Myocyte (in vitro differentiated cells): Measurements from ENCODE around the gene IL23R. TPM values are rescaled to one million over a fixed set of nuclear protein-coding genes. Genes with fewer than 3 reads are reported as not detected.
A peak's percentile ranks its signal among the peaks of the same experiment; 100 is the strongest.
"Not testable (repeated sequence)": the region's sequence is repeated elsewhere in the genome, so short reads cannot be mapped to it uniquely, and the experiment has no call there.

Source experiments
- DNase-seq: peaks from one replicate; pipeline ENCODE4 v3.0.0-alpha.2; 2012; ENCODE audit warnings: low read depth
- total RNA-seq: library from RNA; depleted of rRNA; stranded (reverse); fragments of >200 nt; gene quantifications from 2 replicates; pipeline ENCODE4 v1.2.3, GENCODE V29; 2014

Gene IL23R
- total RNA-seq, 1 donor from 2014 or later = not detected

GRCh38 chr1:67191668-67192520 lies 25.6 kb downstream of the IL23R start:
- no peak for DNase-seq

GRCh38 chr1:67192902-67193301 lies 26.6 kb downstream of the IL23R start:
- no peak for DNase-seq

GRCh38 chr1:67193704-67194103 lies 27.4 kb downstream of the IL23R start:
- no peak for DNase-seq

GRCh38 chr1:67194209-67194863 lies 28.1 kb downstream of the IL23R start:
- DNase-seq = no peak

- no peak for DNase-seq
These were observed 34.5 kb downstream of the IL23R start for GRCh38 chr1:67200755-67201154.

DNA sequence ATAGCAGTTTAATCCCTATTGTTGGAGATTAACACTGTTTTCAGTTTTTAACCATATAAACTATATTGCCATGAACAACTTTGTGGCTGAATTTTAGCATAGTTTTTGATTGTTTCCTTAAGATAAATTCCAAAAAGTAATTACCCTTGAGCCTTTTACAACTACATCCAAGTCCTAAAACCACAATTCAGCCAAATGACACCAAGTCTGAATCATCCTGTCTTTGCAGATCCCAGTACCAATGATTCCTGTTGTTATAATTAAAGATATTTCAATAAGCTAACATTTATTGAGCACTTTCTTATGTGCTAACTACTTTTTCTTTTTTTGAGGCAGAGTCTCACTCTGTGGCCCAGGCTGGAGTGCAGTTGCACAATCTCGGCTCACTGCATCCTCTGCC lies 35.6 kb downstream of the IL23R start:
- DNase-seq = no peak

DNA sequence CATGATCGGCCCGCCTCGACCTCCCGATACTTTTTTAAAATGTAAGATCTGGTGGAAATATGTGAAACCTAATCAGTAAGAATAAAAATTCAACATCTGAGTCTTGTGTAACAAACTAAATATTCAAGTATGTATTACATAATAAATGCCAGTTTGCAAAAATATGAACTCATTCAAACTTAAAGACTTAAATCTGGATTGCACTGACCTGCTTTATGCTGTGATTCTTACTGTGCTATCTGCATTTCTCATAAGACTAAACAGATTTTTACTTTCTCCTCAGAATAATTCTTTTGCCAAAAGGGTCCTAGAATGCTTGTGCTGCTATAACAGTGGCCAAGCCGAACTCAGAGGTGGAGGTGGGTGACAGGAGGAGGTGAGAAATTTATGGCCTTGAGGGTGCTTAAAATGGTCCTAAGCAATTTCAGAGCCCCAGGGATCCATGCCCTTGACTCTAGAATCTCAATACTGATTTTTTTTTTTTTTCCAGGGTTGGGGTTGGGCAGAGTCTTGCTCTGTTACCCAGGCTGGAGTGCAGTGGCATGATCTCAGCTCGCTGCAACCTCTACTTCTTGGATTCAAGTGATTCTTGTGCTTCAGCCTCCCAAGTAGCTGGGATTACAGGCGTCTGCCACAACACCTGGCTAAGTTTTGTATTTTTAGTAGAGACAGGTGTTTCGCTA lies 38.2 kb downstream of the IL23R start:
- DNase-seq = no peak

GRCh38 chr1:67207398-67207797 lies 41.1 kb downstream of the IL23R start:
- not testable (repeated sequence) for DNase-seq

DNA sequence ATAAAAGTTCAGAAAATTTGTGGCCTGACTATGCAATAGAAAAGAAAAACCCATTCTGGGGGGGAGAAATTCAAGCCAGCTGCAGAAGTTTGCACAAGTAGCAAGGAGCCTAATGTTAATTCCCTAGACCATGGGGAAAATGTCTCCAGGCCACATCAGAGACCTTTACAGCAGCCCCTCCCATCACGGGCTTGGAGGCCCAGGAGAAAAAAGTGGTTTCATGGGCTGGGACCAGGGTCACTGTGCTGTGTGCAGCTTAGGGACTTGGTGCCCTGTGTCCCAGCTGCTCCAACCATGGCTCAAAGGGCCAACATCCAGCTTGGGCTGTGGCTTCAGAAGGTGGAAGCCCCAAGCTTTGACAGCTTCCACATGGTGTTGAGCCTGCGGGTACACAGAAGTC lies 42.0 kb downstream of the IL23R start:
- no peak for DNase-seq

DNA sequence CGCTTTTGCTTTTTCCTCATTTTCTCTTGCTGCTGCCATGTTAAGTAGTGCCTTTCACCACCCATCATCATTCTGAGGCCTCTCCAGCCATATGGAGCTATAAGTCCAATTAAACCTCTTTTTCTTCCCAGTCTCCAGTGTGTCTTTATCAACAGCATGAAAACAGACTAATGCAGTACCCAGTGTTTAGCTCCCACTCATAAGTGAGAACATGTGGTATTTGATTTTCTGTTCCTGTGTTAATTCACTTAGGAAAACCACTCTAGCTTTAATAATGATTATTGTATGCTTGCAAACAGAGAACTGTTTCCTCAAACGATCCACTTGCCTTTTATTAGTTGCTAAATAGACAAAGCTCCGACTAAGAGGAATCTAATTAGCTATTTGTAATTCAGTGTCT lies 43.3 kb downstream of the IL23R start:
- DNase-seq = no peak

DNA sequence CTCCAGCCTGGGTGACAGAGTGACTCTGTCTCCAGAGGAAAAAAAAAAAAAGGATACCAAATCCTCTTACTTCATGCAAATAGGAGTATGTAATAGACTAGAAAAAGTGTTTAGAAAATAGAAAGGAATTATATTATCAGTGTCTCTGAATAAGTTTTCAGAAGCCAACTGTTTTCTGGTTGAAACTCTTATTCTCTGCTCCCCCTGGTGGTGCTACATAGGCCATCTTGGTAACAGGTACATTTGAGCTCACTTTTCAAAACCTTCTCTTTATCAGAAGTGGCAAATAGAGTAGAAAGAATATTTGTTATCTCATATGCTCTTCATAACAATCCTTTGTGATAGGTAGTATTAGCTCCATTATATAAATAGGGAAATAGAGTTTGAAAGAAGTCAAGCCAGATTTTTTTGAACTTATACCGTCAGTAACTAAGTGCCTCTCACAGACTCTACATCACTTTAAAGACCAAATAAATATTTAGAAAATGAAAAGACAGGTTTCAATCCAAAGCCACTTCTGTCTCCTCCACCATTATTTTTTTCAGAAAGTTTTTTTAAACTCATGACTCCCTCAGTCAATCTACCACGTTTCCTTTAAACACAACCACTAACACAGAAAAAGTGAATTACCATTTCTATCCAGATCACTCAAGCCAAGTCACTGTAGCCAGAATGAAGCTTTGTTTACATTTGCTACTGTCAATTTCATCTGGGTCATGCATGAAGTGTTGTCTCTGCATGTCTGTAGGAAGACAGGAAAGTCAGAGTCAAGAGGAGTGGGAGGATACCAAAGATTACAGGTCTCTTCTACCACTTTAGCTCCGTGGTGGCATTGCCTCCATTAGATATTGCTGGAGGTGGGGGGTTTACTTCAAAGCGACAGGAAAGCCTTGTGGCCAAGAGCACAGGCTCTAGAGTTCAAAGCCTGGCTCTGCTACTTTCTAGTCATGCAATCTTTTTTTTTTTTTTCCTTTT lies 45.6 kb downstream of the IL23R start:
- DNase-seq = peak; percentile 27

DNA sequence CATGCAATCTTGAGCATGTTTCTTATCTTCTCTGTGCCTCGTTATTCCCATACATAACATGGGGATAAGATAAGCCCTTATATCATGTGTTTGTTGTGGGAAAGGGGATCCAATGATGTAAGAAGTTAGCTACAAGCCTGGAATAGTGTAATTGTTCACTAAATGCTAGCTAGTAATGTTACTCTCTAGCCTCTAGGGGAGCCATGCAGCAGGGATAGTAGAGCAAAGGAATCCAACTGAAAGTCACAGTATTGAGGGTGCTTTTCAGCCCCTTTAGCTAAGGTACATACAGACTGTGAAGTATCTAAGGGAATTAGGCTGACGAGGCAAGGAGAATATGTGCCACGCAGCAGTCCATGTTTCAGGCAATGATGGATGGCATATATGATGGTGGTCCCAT lies 46.9 kb downstream of the IL23R start:
- peak; percentile 42 for DNase-seq

- DNase-seq = no peak
These were observed 47.7 kb downstream of the IL23R start for GRCh38 chr1:67213948-67214347.

- peak; percentile 37 for DNase-seq
These were observed 48.3 kb downstream of the IL23R start for GRCh38 chr1:67214420-67215174.

DNA sequence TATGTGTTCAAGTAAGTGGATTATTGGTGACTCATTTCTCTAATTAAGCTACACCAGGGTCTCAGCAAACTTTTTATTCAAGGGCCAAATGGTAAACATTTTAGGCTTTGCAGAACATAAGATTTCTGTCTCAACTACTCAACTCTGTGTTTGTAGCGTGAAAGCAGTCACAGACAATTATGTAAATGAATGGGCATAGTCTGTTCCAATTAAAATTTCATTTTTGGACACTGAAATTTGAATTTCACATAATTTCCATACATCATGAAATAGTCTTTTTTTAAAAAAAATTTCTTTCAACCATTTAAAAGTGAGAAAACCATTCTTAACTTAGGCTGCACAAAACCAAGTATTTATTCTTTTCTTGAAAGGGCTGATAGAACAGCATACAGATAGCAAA lies 50.1 kb downstream of the IL23R start:
- no peak for DNase-seq

DNA sequence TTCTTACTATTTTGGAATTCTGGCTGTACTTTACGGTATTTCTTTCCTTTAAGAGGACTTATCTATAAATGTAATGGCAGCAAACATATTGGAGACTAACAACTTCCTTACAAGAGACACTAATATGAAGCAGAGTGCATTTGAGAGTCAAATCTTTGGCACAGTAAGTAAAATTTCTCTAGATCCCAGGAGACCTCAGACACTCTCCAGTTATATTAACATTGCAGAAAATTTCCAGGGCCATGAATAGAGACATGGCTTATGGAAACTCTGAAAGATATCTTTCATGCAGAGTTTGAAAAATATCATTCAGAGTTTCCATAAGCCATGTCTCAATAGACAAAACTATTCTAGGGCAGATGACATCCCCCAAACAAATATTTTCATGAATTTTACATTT lies 51.2 kb downstream of the IL23R start:
- no peak for DNase-seq

- no peak for DNase-seq
These were observed 51.7 kb downstream of the IL23R start for GRCh38 chr1:67217938-67218337.

DNA sequence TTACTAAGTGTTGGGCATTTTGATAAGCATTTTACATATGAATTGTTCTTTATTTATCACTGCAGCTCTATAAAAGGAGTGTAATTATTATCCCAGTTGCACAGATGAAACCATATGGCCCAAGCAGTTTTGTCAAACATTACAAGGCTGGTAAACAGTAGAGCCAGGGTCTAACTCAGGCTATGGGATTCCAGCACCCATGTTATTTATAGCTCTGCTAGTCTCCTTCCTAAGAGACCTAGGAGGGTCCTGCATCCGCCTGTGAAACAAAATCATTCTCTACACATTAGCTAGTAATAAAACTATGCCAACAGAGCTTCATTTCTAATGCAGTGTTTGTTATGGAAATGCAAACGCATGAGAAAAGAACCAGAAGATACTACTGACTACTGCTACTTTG lies 58.6 kb downstream of the IL23R start:
- DNase-seq = no peak

- no peak for DNase-seq
These were observed 60.4 kb downstream of the IL23R start for GRCh38 chr1:67226688-67227087.

DNA sequence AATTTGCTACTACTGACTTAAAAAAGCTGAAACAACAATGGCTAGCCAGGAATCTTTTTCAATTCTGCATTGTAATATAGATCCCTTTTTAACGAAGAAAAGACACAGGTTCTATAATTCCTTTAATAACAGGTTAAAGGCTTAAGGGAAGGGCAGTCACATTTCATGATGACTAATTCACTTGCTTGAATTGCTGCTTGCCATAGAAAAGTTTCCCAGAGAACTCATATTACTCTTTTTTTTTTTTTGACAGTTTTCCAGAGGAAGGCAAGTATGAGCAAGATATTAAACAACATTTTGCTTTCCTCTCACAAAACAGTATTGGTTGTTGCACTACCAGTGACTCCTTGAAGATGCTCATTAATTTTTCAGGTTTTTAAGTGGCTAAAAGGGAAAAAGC lies 60.9 kb downstream of the IL23R start:
- peak; percentile 61 for DNase-seq
